Measurements from ENCODE around the gene ANXA3. TPM values are rescaled to one million over a fixed set of nuclear protein-coding genes. Genes with fewer than 3 reads are reported as not detected.

The ANXA3 gene
- polyA plus RNA-seq, 3 donors = 0.31 to 0.64 (median 0.55) TPM

DNA sequence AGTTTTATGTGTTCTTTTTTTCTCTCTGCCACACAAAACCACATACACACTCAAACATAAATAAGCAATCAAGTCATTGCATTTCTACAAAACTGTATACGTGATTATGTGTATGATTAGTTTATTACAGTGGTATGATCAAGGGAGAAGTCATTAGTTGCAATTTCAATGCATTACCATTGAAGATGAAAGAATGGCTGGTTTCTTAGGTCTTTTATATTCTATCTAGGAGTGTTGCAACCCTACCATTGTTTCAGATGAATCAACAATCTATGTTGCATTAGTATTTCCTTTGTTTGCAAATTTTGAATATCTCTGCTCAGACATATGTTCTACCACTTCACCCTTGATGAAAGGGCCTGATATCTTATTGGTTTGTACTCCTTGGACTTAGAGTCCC lies 6.8 kb downstream of the ANXA3 start:
- H3K9ac ChIP-seq (ENCODE audit: insufficient read depth, low read length, poor library complexity, severe bottlenecking) = no peak overlapping the region
- TF ChIP-seq, protein P1, sequence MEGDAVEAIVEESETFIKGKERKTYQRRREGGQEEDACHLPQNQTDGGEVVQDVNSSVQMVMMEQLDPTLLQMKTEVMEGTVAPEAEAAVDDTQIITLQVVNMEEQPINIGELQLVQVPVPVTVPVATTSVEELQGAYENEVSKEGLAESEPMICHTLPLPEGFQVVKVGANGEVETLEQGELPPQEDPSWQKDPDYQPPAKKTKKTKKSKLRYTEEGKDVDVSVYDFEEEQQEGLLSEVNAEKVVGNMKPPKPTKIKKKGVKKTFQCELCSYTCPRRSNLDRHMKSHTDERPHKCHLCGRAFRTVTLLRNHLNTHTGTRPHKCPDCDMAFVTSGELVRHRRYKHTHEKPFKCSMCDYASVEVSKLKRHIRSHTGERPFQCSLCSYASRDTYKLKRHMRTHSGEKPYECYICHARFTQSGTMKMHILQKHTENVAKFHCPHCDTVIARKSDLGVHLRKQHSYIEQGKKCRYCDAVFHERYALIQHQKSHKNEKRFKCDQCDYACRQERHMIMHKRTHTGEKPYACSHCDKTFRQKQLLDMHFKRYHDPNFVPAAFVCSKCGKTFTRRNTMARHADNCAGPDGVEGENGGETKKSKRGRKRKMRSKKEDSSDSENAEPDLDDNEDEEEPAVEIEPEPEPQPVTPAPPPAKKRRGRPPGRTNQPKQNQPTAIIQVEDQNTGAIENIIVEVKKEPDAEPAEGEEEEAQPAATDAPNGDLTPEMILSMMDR (IDR thresholded peaks at IDR 0.05) = no peak
- no peak overlapping the region for H3K4me2 ChIP-seq (replicated peaks; ENCODE audit: extremely low read depth, low read length, poor library complexity, severe bottlenecking)
- Mint-ChIP-seq H3K4me3 (no peak overlapping the region), H3K9me3 (peaks cover 0 to 2% (median 0%) of the 10 kb centered on the region in 7 donors), H3K27ac (no peak overlapping the region), H3K27me3 (ENCODE audit: low read depth in 3 of 3) (peaks cover 0 to 2% (median 2%) of the 10 kb centered on the region in 3 donors), H3K4me1 (peaks cover under 1% of the 10 kb centered on the region), H3K36me3 (no peaks in the 10 kb centered on the region)
- no peak for DNase-seq
- no peaks in the 10 kb centered on the region for H3K79me2 ChIP-seq (ENCODE audit: insufficient read depth, low read length)
- no peak overlapping the region for H3K4me3 ChIP-seq (replicated peaks in 1 of 3; ENCODE audit: low read depth in 2 of 3, low read length in 3 of 3)
- no peaks in the 10 kb centered on the region for H4K20me1 ChIP-seq (ENCODE audit: insufficient read depth, low read length)
- intact Hi-C loops (cut with micrococcal nuclease) = no loop called here
- H2AFZ ChIP-seq (ENCODE audit: insufficient read depth, low read depth, low read length, poor library complexity, severe bottlenecking) = no peak overlapping the region
- H3K27me3 ChIP-seq (ENCODE audit: control insufficient read depth in 2 of 2, insufficient read depth in 2 of 2, low read length in 2 of 2) = no peaks in the 10 kb centered on the region
- no peak overlapping the region for H3K27ac ChIP-seq (ENCODE audit: low read depth in 1 of 2, low read length in 2 of 2)
- H3K36me3 ChIP-seq (replicated peaks in 1 of 2; ENCODE audit: control insufficient read depth in 1 of 2, insufficient read depth in 2 of 2, low read length in 2 of 2) = no peaks in the 10 kb centered on the region
- no peaks in the 10 kb centered on the region for H3K9me3 ChIP-seq (replicated peaks in 1 of 2; ENCODE audit: control insufficient read depth in 1 of 2, insufficient read depth in 1 of 2, low read length in 2 of 2)
- peaks cover under 1 to 1% of the 10 kb centered on the region in 2 donors for H3K4me1 ChIP-seq (ENCODE audit: control insufficient read depth in 1 of 2, insufficient read depth in 2 of 2, low read length in 2 of 2)
- WGBS (ENCODE audit: insufficient coverage) = no CpG with 5 or more reads among the region's 1 CpG

DNA sequence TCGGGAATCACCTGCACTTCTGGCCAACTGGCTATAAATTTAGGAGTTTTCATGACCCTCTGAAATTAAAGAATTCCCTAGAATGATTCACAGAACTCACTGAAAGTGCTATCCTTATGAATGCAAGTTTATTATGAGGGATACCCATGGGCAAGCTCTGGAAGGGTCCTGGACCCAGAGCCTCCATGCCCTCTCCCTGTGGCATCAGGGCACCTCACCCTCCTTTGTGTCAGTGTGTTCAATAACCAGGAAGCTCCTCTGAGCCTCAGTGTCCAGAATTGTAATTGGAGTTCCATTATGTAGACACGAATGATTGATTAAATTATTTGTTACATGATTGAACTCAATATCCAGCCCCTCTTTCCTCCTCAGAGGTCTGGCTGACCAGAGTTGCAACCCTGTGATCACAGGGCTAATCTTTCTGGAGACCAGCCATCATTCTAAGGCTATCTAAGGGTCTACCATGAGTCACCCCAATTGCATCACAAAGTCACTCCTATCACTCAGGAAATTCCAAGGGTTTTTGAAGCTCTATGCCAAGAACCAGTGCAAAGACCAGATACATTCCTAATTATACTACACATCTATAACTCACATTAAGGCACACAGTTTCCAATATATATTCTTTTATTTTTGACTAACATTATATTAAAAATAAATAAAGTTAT lies 8.9 kb downstream of the ANXA3 start:
- peaks cover 0 to 2% (median 2%) of the 10 kb centered on the region in 3 donors for H3K27me3 Mint-ChIP-seq (ENCODE audit: low read depth in 3 of 3)
- Histone ChIP-seq H3K9ac (ENCODE audit: insufficient read depth, low read length, poor library complexity, severe bottlenecking) (no peak overlapping the region), H3K4me2 (replicated peaks; ENCODE audit: extremely low read depth, low read length, poor library complexity, severe bottlenecking) (no peak overlapping the region), H3K27ac (ENCODE audit: low read depth in 1 of 2, low read length in 2 of 2) (no peak overlapping the region), H3K4me3 (replicated peaks in 1 of 3; ENCODE audit: low read depth in 2 of 3, low read length in 3 of 3) (no peak overlapping the region), H3K4me1 (ENCODE audit: control insufficient read depth in 1 of 2, insufficient read depth in 2 of 2, low read length in 2 of 2) (no peaks in the 10 kb centered on the region), H3K36me3 (replicated peaks in 1 of 2; ENCODE audit: control insufficient read depth in 1 of 2, insufficient read depth in 2 of 2, low read length in 2 of 2) (no peaks in the 10 kb centered on the region), H3K27me3 (ENCODE audit: control insufficient read depth in 2 of 2, insufficient read depth in 2 of 2, low read length in 2 of 2) (no peaks in the 10 kb centered on the region), H3K9me3 (replicated peaks in 1 of 2; ENCODE audit: control insufficient read depth in 1 of 2, insufficient read depth in 1 of 2, low read length in 2 of 2) (no peaks in the 10 kb centered on the region), H4K20me1 (ENCODE audit: insufficient read depth, low read length) (no peaks in the 10 kb centered on the region), H2AFZ (ENCODE audit: insufficient read depth, low read depth, low read length, poor library complexity, severe bottlenecking) (no peak overlapping the region), H3K79me2 (ENCODE audit: insufficient read depth, low read length) (no peaks in the 10 kb centered on the region)
- H3K4me3 Mint-ChIP-seq = no peak overlapping the region
- WGBS (ENCODE audit: insufficient coverage) = no CpG with 5 or more reads among the region's 2 CpGs
- TF ChIP-seq, protein P1 (IDR thresholded peaks at IDR 0.05) = no peak
- no peaks in the 10 kb centered on the region for H3K4me1 Mint-ChIP-seq
- intact Hi-C loops (cut with micrococcal nuclease) = no loop called here
- H3K27ac Mint-ChIP-seq = no peak overlapping the region
- peaks cover 0 to 1% (median 0%) of the 10 kb centered on the region in 7 donors for H3K9me3 Mint-ChIP-seq
- DNase-seq = peak in 1 of 3 donors; percentile 5
- no peaks in the 10 kb centered on the region for H3K36me3 Mint-ChIP-seq
